ENCODE measurements around the gene ZNF792.
"Not testable (repeated sequence)": the region's sequence is repeated elsewhere in the genome, so short reads cannot be mapped to it uniquely, and the experiment has no call there.

ZNF792 gene

GRCh38 chr19:34925278-34925855 lies 38.7 kb downstream of the ZNF792 start:
- no peak for DNase-seq (ENCODE audit: low read depth in 2 of 2)

- not testable (repeated sequence) for DNase-seq (ENCODE audit: low read depth in 2 of 2)
Observed at GRCh38 chr19:34920090-34920786, 43.8 kb downstream of the ZNF792 start.

- no peak for DNase-seq (ENCODE audit: low read depth in 2 of 2)
Observed at GRCh38 chr19:34918190-34918589, 45.8 kb downstream of the ZNF792 start.

- not testable (repeated sequence) for DNase-seq (ENCODE audit: low read depth in 2 of 2)
Observed at GRCh38 chr19:34917144-34917543, 46.9 kb downstream of the ZNF792 start.

GRCh38 chr19:34910770-34911169 lies 53.3 kb downstream of the ZNF792 start:
- DNase-seq (ENCODE audit: low read depth in 2 of 2) = no peak

Measured in stimulated activated CD8-positive, alpha-beta memory T cell treated with anti-CD3 and anti-CD28 coated beads, Interleukin-15, amount 100 ng/mL, for 4 hours (primary cell).